ENCODE measurements around the gene WFIKKN1.

The WFIKKN1 gene

DNA sequence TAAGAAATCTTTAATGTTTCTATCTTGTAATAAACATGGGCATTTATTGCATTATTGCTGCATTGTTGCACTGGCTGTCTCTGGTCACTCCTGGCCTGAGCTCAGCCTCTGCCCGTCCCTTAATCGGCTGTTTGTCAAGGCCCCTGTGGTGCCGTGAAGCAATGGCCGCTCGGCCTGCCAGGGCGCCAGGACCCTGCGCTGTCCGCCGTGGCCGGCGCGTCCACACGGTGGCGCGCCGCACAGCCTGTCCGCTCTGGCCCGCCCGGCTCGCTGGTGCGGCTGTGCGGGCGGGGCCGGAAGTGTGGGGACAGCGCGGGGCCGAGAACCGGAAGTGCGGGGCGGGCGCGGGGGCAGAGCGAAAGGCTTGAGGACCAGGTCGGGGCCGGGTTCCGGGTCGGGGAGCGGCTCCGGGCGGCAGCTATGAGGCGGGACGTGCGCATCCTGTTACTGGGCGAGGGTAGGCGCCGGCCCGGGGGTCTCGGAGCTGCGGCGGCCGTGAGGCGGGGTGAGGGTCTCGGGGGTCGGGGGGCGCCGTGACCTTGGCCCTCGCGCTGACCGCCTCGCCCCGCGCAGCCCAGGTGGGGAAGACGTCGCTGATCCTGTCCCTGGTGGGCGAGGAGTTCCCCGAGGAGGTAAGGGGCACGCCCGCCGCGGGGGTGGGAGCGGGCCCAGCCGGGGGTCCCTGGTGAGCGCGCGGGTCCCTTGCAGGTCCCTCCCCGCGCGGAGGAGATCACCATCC lies 37.2 kb downstream of the WFIKKN1 start, which contains the start of gene RHOT2:
Gene RHOT2, plus strand, starts transcription at position 353 of the 739 bp plus-strand sequence. Its CDS starts 68 bp downstream, at position 421.
- 0% methylated on average over 51 of the region's 78 CpGs for WGBS (ENCODE audit: insufficient coverage)
- peak; percentile 90 to 94 (median 93) for DNase-seq
- POLR2A ChIA-PET: no interaction called here
- H3K27me3 ChIP-seq (replicated peaks in 2 of 5; ENCODE audit: control insufficient read depth in 4 of 5, insufficient read depth in 5 of 5, low read length in 4 of 5): no peaks in the 10 kb centered on the region
- H3K36me3 ChIP-seq (ENCODE audit: control insufficient read depth in 4 of 4, insufficient read depth in 4 of 4, low read length in 3 of 4): peaks cover 2 to 49% (median 28%) of the 10 kb centered on the region in 4 experiments
- no peaks in the 10 kb centered on the region for H3K9me3 ChIP-seq (ENCODE audit: control extremely low read depth in 1 of 5, control insufficient read depth in 4 of 5, insufficient read depth in 2 of 5, low read depth in 1 of 5, low read length in 4 of 5)
- CTCF ChIA-PET: interaction anchor here (0.8 to 2.4 kb wide), 8 partner anchors 8 to 94 kb away, joined by 3 to 8 read pairs (median 3); partner anchors contain the start of genes METTL26, RHBDL1 and WDR90
- peak within 1 kb of the TSS in 1 of 2 experiments; percentile 76 for H3K27ac ChIP-seq (ENCODE audit: insufficient read depth in 1 of 2, low read depth in 1 of 2, low read length in 2 of 2, poor library complexity in 1 of 2, severe bottlenecking in 2 of 2)
- peak within 1 kb of the TSS; percentile 61 to 92 (median 81) for H3K4me3 ChIP-seq (ENCODE audit: control insufficient read depth in 1 of 7, extremely low read depth in 1 of 7, insufficient read depth in 4 of 7, low read depth in 2 of 7, low read length in 6 of 7)
- peaks cover 0 to 20% (median 16%) of the 10 kb centered on the region in 4 experiments for H3K4me1 ChIP-seq (ENCODE audit: control extremely low read depth in 1 of 4, control insufficient read depth in 4 of 4, insufficient read depth in 4 of 4, low read length in 3 of 4)

DNA sequence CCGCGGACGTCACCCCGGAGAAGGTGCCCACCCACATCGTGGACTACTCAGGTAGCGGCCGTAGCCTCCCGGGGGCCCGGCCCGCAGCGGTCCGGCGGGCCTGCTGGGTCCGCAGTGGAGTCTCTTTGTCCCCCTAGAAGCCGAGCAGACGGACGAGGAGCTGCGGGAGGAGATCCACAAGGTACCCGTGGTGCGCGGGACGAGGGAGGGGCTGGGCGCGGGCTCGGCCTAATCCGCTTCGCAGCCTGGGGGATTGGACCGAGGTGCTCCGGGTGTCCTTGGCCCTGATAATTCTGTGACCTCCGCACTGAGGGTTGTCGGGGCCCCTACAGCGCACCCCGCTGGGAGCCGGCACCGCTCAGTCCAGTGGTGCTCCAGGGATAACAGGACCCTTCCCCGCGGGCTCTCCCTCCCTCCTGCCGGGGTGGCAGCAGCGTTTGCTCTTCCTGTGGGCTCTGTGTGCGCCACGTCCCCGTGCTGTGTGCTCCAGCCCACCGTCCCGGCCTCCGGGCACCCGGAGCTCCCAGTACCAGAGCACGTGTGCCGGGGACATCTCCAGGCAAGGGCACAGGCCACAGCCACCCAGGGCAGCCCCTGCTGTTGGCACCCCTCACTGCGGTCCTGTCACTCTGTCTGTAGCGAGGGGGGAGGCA lies 37.9 kb downstream of the WFIKKN1 start:
- no peak for DNase-seq
- Histone ChIP-seq H3K36me3 (ENCODE audit: control insufficient read depth in 4 of 4, insufficient read depth in 4 of 4, low read length in 3 of 4) (peaks cover 2 to 55% (median 34%) of the 10 kb centered on the region in 4 experiments), H3K4me1 (ENCODE audit: control extremely low read depth in 1 of 4, control insufficient read depth in 4 of 4, insufficient read depth in 4 of 4, low read length in 3 of 4) (peaks cover 0 to 20% (median 16%) of the 10 kb centered on the region in 4 experiments), H3K4me3 (ENCODE audit: control insufficient read depth in 1 of 7, extremely low read depth in 1 of 7, insufficient read depth in 4 of 7, low read depth in 2 of 7, low read length in 6 of 7) (peak overlapping the region; percentile 61 to 92 (median 81)), H3K27ac (ENCODE audit: insufficient read depth in 1 of 2, low read depth in 1 of 2, low read length in 2 of 2, poor library complexity in 1 of 2, severe bottlenecking in 2 of 2) (peak overlapping the region in 1 of 2 experiments; percentile 76), H3K27me3 (replicated peaks in 2 of 5; ENCODE audit: control insufficient read depth in 4 of 5, insufficient read depth in 5 of 5, low read length in 4 of 5) (no peaks in the 10 kb centered on the region), H3K9me3 (ENCODE audit: control extremely low read depth in 1 of 5, control insufficient read depth in 4 of 5, insufficient read depth in 2 of 5, low read depth in 1 of 5, low read length in 4 of 5) (no peaks in the 10 kb centered on the region)
- ChIA-PET POLR2A (no interaction called here), CTCF (interaction anchor here (1.0 to 2.4 kb wide), 4 partner anchors 7 to 25 kb away, joined by 3 to 8 read pairs (median 4); partner anchors contain the start of gene RHBDL1)
- WGBS (ENCODE audit: insufficient coverage): 10% methylated on average over 50 of the region's 50 CpGs

DNA sequence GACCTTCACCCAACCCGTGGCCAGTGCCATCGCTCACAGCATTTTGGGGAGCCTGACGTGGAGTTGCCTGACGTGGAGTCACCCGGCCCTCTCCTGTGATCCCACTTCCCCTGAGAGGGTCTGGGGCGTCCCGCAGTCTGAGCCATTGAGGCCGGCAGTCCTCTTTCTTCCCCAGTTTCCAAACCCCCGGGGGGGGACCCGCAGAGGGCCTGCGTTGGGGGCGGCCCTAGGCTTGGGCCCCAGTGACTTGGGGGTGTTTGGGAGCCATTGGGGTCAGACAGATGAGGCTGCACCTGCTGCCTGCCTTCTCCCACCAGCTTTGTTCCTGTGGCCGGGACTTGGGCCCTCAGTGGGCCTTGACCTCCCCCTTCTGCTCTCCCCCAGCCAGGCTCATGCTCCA lies 38.9 kb downstream of the WFIKKN1 start:
- ChIA-PET POLR2A (no interaction called here), CTCF (interaction anchor here (1.0 kb wide), 1 partner anchor 9 kb away, joined by 3 read pairs; no protein-coding TSS in a partner anchor)
- WGBS (ENCODE audit: insufficient coverage): 94% methylated on average over 10 of the region's 13 CpGs
- Histone ChIP-seq H3K4me3 (ENCODE audit: control insufficient read depth in 1 of 7, extremely low read depth in 1 of 7, insufficient read depth in 4 of 7, low read depth in 2 of 7, low read length in 6 of 7) (no peak overlapping the region), H3K4me1 (ENCODE audit: control extremely low read depth in 1 of 4, control insufficient read depth in 4 of 4, insufficient read depth in 4 of 4, low read length in 3 of 4) (peaks cover 0 to 20% (median 16%) of the 10 kb centered on the region in 4 experiments), H3K27me3 (replicated peaks in 2 of 5; ENCODE audit: control insufficient read depth in 4 of 5, insufficient read depth in 5 of 5, low read length in 4 of 5) (peaks cover 0 to 1% (median 0%) of the 10 kb centered on the region in 5 experiments), H3K36me3 (ENCODE audit: control insufficient read depth in 4 of 4, insufficient read depth in 4 of 4, low read length in 3 of 4) (peaks cover 2 to 63% (median 41%) of the 10 kb centered on the region in 4 experiments), H3K27ac (ENCODE audit: insufficient read depth in 1 of 2, low read depth in 1 of 2, low read length in 2 of 2, poor library complexity in 1 of 2, severe bottlenecking in 2 of 2) (no peak overlapping the region), H3K9me3 (ENCODE audit: control extremely low read depth in 1 of 5, control insufficient read depth in 4 of 5, insufficient read depth in 2 of 5, low read depth in 1 of 5, low read length in 4 of 5) (no peaks in the 10 kb centered on the region)
- DNase-seq: no peak

DNA sequence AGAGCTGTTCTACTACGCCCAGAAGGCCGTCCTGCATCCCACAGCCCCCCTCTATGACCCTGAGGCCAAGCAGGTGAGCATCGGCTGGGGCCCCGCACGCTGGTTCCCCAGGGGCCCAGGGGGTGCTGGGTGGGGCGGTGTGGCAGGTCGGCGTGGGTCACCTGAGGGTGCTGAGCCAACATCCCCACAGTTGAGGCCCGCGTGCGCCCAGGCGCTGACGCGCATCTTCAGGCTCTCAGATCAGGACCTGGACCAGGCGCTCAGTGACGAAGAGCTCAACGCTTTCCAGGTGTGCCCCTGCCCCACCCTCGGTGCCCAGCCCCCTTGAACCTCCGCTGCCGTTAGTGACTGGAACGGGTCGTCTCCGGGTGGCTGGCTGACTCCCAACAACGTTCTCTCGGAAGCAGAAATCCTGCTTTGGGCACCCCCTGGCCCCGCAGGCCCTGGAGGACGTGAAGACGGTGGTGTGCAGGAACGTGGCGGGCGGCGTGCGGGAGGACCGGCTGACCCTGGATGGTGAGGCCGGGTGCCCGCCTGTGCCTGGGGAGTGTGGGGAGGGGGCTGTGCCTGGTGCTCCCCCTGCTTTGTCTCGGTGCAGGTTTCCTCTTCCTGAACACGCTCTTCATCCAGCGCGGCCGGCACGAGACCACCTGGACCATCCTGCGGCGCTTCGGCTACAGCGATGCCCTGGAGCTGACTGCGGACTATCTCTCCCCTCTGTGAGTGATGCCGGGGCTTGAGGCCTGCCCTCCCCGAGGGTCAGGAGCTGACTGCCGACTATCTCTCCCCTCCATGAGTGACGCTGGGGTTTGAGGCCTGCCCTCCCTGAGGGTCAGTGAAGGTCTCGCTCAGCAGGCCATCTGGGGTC lies 39.9 kb downstream of the WFIKKN1 start:
- WGBS (ENCODE audit: insufficient coverage): 98% methylated on average over 45 of the region's 52 CpGs

DNA sequence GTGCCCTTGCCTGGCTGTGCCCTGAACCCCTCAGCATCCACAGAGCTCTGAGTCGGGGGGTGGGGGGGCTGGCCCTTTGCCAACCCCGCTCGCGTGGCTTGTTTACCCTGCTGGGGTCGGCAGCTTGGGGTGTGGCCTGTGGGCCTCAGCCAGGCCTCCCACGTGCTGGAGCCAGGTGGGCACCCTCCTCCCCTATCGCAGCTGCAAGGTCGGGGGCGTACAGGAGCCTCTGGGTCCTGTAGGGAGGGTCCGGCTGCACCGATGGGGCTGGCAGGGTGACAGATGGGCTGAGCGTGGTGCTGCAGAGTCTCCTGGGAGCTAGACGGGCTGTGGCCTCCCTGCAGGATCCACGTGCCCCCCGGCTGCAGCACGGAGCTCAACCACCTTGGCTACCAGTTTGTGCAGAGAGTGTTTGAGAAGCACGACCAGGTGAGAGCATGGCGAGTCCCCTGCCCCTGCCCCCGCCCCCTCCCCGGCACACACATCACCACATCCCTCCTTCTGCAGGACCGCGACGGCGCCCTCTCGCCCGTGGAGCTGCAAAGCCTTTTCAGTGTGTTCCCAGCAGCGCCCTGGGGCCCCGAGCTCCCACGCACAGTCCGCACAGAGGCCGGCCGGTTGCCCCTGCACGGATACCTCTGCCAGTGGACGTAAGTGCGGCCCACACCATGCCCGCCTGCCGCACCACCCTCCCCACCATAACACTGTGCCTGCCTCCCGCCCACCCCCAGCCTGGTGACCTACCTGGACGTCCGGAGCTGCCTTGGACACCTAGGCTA lies 40.8 kb downstream of the WFIKKN1 start:
- Histone ChIP-seq H3K9me3 (ENCODE audit: control extremely low read depth in 1 of 5, control insufficient read depth in 4 of 5, insufficient read depth in 2 of 5, low read depth in 1 of 5, low read length in 4 of 5) (no peaks in the 10 kb centered on the region), H3K27me3 (replicated peaks in 2 of 5; ENCODE audit: control insufficient read depth in 4 of 5, insufficient read depth in 5 of 5, low read length in 4 of 5) (peaks cover 0 to 19% (median 2%) of the 10 kb centered on the region in 5 experiments), H3K27ac (ENCODE audit: insufficient read depth in 1 of 2, low read depth in 1 of 2, low read length in 2 of 2, poor library complexity in 1 of 2, severe bottlenecking in 2 of 2) (no peak overlapping the region), H3K4me3 (ENCODE audit: control insufficient read depth in 1 of 7, extremely low read depth in 1 of 7, insufficient read depth in 4 of 7, low read depth in 2 of 7, low read length in 6 of 7) (no peak overlapping the region), H3K4me1 (ENCODE audit: control extremely low read depth in 1 of 4, control insufficient read depth in 4 of 4, insufficient read depth in 4 of 4, low read length in 3 of 4) (peaks cover 0 to 29% (median 23%) of the 10 kb centered on the region in 4 experiments), H3K36me3 (ENCODE audit: control insufficient read depth in 4 of 4, insufficient read depth in 4 of 4, low read length in 3 of 4) (peaks cover 2 to 58% (median 41%) of the 10 kb centered on the region in 4 experiments)
- CTCF ChIA-PET: interaction anchor here (1.1 to 1.6 kb wide), 2 partner anchors 10 to 17 kb away, joined by 4 read pairs; no protein-coding TSS in a partner anchor
- no peak for DNase-seq
- 93% methylated on average over 27 of the region's 40 CpGs for WGBS (ENCODE audit: insufficient coverage)
- POLR2A ChIA-PET: no interaction called here

More for the DNA sequence above, 39.9 kb downstream of the WFIKKN1 start:
- ChIA-PET POLR2A (no interaction called here), CTCF (interaction anchor here (1.0 to 1.6 kb wide), 3 partner anchors 8 to 18 kb away, joined by 3 to 4 read pairs (median 4); no protein-coding TSS in a partner anchor)
- H3K36me3 ChIP-seq (ENCODE audit: control insufficient read depth in 4 of 4, insufficient read depth in 4 of 4, low read length in 3 of 4): peaks cover 2 to 63% (median 41%) of the 10 kb centered on the region in 4 experiments
- peaks cover 0 to 28% (median 23%) of the 10 kb centered on the region in 4 experiments for H3K4me1 ChIP-seq (ENCODE audit: control extremely low read depth in 1 of 4, control insufficient read depth in 4 of 4, insufficient read depth in 4 of 4, low read length in 3 of 4)
- no peaks in the 10 kb centered on the region for H3K9me3 ChIP-seq (ENCODE audit: control extremely low read depth in 1 of 5, control insufficient read depth in 4 of 5, insufficient read depth in 2 of 5, low read depth in 1 of 5, low read length in 4 of 5)
- peaks cover 0 to 12% (median 0%) of the 10 kb centered on the region in 5 experiments for H3K27me3 ChIP-seq (replicated peaks in 2 of 5; ENCODE audit: control insufficient read depth in 4 of 5, insufficient read depth in 5 of 5, low read length in 4 of 5)
- no peak for DNase-seq
- no peak overlapping the region for H3K4me3 ChIP-seq (ENCODE audit: control insufficient read depth in 1 of 7, extremely low read depth in 1 of 7, insufficient read depth in 4 of 7, low read depth in 2 of 7, low read length in 6 of 7)
- H3K27ac ChIP-seq (ENCODE audit: insufficient read depth in 1 of 2, low read depth in 1 of 2, low read length in 2 of 2, poor library complexity in 1 of 2, severe bottlenecking in 2 of 2): no peak overlapping the region

DNA sequence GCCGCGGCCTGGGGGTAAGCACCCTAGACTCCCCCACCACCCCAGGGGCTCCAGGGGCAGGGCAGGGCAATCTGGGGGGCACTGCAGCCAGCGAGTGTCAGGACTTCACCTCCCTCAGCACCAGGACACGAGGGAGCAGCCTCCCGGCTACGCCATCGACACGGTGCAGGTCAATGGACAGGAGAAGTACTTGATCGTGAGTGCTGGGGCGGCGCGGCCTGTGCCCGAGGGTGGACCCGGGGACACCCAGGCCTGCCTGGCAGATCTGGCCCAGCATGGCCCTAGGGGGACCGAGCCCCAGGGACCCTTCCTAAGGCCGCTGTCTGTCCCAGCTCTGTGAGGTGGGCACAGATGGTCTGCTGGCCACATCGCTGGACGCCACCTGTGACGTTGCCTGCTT lies 41.6 kb downstream of the WFIKKN1 start:
- Histone ChIP-seq H3K4me1 (ENCODE audit: control extremely low read depth in 1 of 4, control insufficient read depth in 4 of 4, insufficient read depth in 4 of 4, low read length in 3 of 4) (peaks cover 0 to 26% (median 21%) of the 10 kb centered on the region in 4 experiments), H3K36me3 (ENCODE audit: control insufficient read depth in 4 of 4, insufficient read depth in 4 of 4, low read length in 3 of 4) (peaks cover 2 to 50% (median 41%) of the 10 kb centered on the region in 4 experiments), H3K9me3 (ENCODE audit: control extremely low read depth in 1 of 5, control insufficient read depth in 4 of 5, insufficient read depth in 2 of 5, low read depth in 1 of 5, low read length in 4 of 5) (no peaks in the 10 kb centered on the region), H3K4me3 (ENCODE audit: control insufficient read depth in 1 of 7, extremely low read depth in 1 of 7, insufficient read depth in 4 of 7, low read depth in 2 of 7, low read length in 6 of 7) (no peak overlapping the region), H3K27me3 (replicated peaks in 2 of 5; ENCODE audit: control insufficient read depth in 4 of 5, insufficient read depth in 5 of 5, low read length in 4 of 5) (peaks cover 0 to 27% (median 2%) of the 10 kb centered on the region in 5 experiments), H3K27ac (ENCODE audit: insufficient read depth in 1 of 2, low read depth in 1 of 2, low read length in 2 of 2, poor library complexity in 1 of 2, severe bottlenecking in 2 of 2) (no peak overlapping the region)
- over 99% methylated on average over 16 of the region's 19 CpGs for WGBS (ENCODE audit: insufficient coverage)
- no peak for DNase-seq
- ChIA-PET POLR2A (no interaction called here), CTCF (interaction anchor here (1.6 kb wide), 1 partner anchor 16 kb away, joined by 4 read pairs; no protein-coding TSS in a partner anchor)
